K562 (cell line): Measurements from ENCODE around the gene HOXB1. TPM values are rescaled to one million over a fixed set of nuclear protein-coding genes. Genes with fewer than 3 reads are reported as not detected.

Source experiments
- BMI1 ChIP-seq: fragments of 150-350 bp; IDR thresholded peaks from 2 replicates; pipeline ENCODE4 v1.6.1; 2014; ENCODE audit warnings: low read length
- BRF1 ChIP-seq: IDR thresholded peaks from 3 replicates; pipeline ENCODE4 v1.6.1; 2011; ENCODE audit warnings: borderline replicate concordance, mild to moderate bottlenecking; ENCODE audit not compliant: insufficient read length; ENCODE audit errors: extremely low read depth
- CBX1 ChIP-seq: sonication (generic); IDR thresholded peaks from 2 replicates; pipeline ENCODE4 v1.6.1; 2016; ENCODE audit warnings: antibody characterized with exemption, low read depth, mild to moderate bottlenecking
- CHD2 ChIP-seq: IDR thresholded peaks from 2 replicates; pipeline ENCODE4 v1.6.1; 2011; ENCODE audit warnings: low read depth, low read length
- CREB1 ChIP-seq, 2 experiments: sonication (generic) in 1 of 2; formaldehyde crosslinking in 1 of 2; IDR thresholded peaks; 2 replicates each; pipeline versions ENCODE4 v1.6.1 to v1.8.0; 2012 to 2022; ENCODE audit warnings: inconsistent platforms in 1 of 2, mild to moderate bottlenecking in 1 of 2, missing genetic modification reagents in 1 of 2, moderate library complexity in 1 of 2
- DIDO1 ChIP-seq: fragments of 450-650 bp; IDR thresholded peaks from 2 replicates; pipeline ENCODE4 v1.6.1; 2016; ENCODE audit warnings: low read depth, missing biosample characterization, missing genetic modification characterization
- EP300 ChIP-seq: IDR thresholded peaks from 2 replicates; pipeline ENCODE4 v1.6.1; 2012; ENCODE audit warnings: low read length, improper control_type of control experiment
- ERF ChIP-seq: fragments of 450-650 bp; formaldehyde crosslinking; IDR thresholded peaks from 2 replicates; pipeline ENCODE4 v1.4.0; 2020; ENCODE audit warnings: mild to moderate bottlenecking, mixed read lengths
- FOXP1 ChIP-seq: sonication (generic); formaldehyde crosslinking; IDR thresholded peaks from 2 replicates; pipeline ENCODE4 v1.8.0; 2022; ENCODE audit warnings: mild to moderate bottlenecking, missing genetic modification reagents
- GTF2E2 ChIP-seq: fragments of 200-800 bp; sonication (Bioruptor generic); IDR thresholded peaks from 2 replicates; pipeline ENCODE4 v1.6.1; 2016; ENCODE audit warnings: missing genetic modification characterization, missing compliant biosample characterization
- KAT7 ChIP-seq: sonication (generic); formaldehyde crosslinking; IDR thresholded peaks from 2 replicates; pipeline ENCODE4 v1.8.0; 2022; ENCODE audit warnings: missing genetic modification reagents, mild to moderate bottlenecking, borderline replicate concordance
- KAT8 ChIP-seq: fragments of 450-650 bp; IDR thresholded peaks from 2 replicates; pipeline ENCODE4 v1.6.1; 2016; ENCODE audit warnings: low read depth, mild to moderate bottlenecking
- KLF6 ChIP-seq: fragments of 250-450 bp; sonication (Bioruptor Pico); IDR thresholded peaks from 2 replicates; pipeline ENCODE4 v1.4.0; 2020; ENCODE audit warnings: mild to moderate bottlenecking, moderate library complexity, borderline replicate concordance
- MAFF ChIP-seq: IDR thresholded peaks from 2 replicates; pipeline ENCODE4 v1.6.1; 2012; ENCODE audit warnings: low read length, improper control_type of control experiment
- MAFK ChIP-seq: IDR thresholded peaks from 2 replicates; pipeline ENCODE4 v1.6.1; 2011; ENCODE audit warnings: low read length, improper control_type of control experiment
- MED1 ChIP-seq: sonication (generic); formaldehyde crosslinking; IDR thresholded peaks from 2 replicates; pipeline ENCODE4 v1.8.1; 2023; ENCODE audit warnings: missing genetic modification reagents, borderline replicate concordance
- NRF1 ChIP-seq, 2 experiments: fragments of 450-650 bp; IDR thresholded peaks in 1 of 2; conservative IDR thresholded peaks in 1 of 2; 2 replicates each; pipeline ENCODE4 v1.6.1; 2014; ENCODE audit warnings: mild to moderate bottlenecking in 2 of 2
- ZNF133 ChIP-seq: fragments of 250-450 bp; sonication (Bioruptor Pico); IDR thresholded peaks from 2 replicates; pipeline ENCODE4 v1.4.0; 2020; ENCODE audit warnings: mild to moderate bottlenecking
- ZNF134 ChIP-seq: fragments of 250-450 bp; sonication (Bioruptor Pico); conservative IDR thresholded peaks from 2 replicates; pipeline ENCODE4 v1.4.0; 2020
- ZNF224 ChIP-seq: sonication (generic); formaldehyde crosslinking; IDR thresholded peaks from 2 replicates; pipeline ENCODE4 v1.8.0; 2022; ENCODE audit warnings: mild to moderate bottlenecking, missing genetic modification reagents
- ZNF311 ChIP-seq: fragments of 250-450 bp; sonication (Bioruptor Pico); IDR thresholded peaks from 2 replicates; pipeline ENCODE4 v1.4.0; 2020; ENCODE audit warnings: mild to moderate bottlenecking, moderate library complexity
- ZNF436 ChIP-seq: fragments of 250-450, 450-650 bp; sonication (Bioruptor Pico); formaldehyde crosslinking; IDR thresholded peaks from 2 replicates; pipeline ENCODE4 v1.7.0; 2020; ENCODE audit warnings: mild to moderate bottlenecking
- ZNF445 ChIP-seq: fragments of 250-450 bp; sonication (Bioruptor Pico); IDR thresholded peaks from 2 replicates; pipeline ENCODE4 v1.4.0; 2020; ENCODE audit warnings: low read depth, mild to moderate bottlenecking, moderate library complexity
- polyA plus RNA-seq, 8 experiments: library from polyadenylated mRNA; depleted of rRNA in 4 of 8; stranded (reverse) in 5 of 8; unstranded in 3 of 8; fragments of >200 nt; fragmentation: Nextera tagmentation in 2 of 8; fragmentation: Illumina TruSeq in 1 of 8; extraction: Ambion mirVana in 2 of 8; extraction: Trizol in 1 of 8; gene quantifications; 2 replicates each; pipeline versions ENCODE4 v1.2.1 to v1.2.3, GENCODE V29; 2011 to 2014; ENCODE audit warnings: inconsistent platforms in 1 of 8, missing spikeins in 1 of 8
- total RNA-seq, 7 experiments: library from RNA; depleted of rRNA in 6 of 7; stranded (reverse); fragments of >200 nt in 6 of 7; fragmentation: Illumina TruSeq in 2 of 7; extraction: Trizol in 2 of 7; gene quantifications; 2 replicates each; pipeline versions ENCODE4 v1.2.1 to v1.2.3, GENCODE V29; 2011 to 2021; ENCODE audit warnings: low replicate concordance in 1 of 7
- TF ChIP-seq, protein P1 (sequence below): IDR thresholded peaks from 2 replicates; pipeline ENCODE4 v1.6.1; 2011; ENCODE audit warnings: borderline replicate concordance, low read depth, mild to moderate bottlenecking, moderate library complexity, low read length; ENCODE audit not compliant: insufficient read depth, poor library complexity, severe bottlenecking
- TF ChIP-seq, protein P2 (sequence below), 2 experiments: IDR thresholded peaks in 1 of 2; conservative IDR thresholded peaks in 1 of 2; 2 replicates each; pipeline ENCODE4 v1.6.1; 2016; ENCODE audit warnings: low read depth in 2 of 2, mild to moderate bottlenecking in 1 of 2, missing compliant biosample characterization in 1 of 2, missing genetic modification characterization in 1 of 2, moderate library complexity in 1 of 2
- TF ChIP-seq, protein P3 (sequence below): fragments of 450-650 bp; IDR thresholded peaks from 2 replicates; pipeline ENCODE4 v1.6.1; 2016

The HOXB1 gene
- total and polyA plus RNA-seq, 9 of the 15 experiments (the other 6 are each of a cell fraction or from before 2014, with no cell fraction given), result 0.04 TPM; not detected in 8

DNA sequence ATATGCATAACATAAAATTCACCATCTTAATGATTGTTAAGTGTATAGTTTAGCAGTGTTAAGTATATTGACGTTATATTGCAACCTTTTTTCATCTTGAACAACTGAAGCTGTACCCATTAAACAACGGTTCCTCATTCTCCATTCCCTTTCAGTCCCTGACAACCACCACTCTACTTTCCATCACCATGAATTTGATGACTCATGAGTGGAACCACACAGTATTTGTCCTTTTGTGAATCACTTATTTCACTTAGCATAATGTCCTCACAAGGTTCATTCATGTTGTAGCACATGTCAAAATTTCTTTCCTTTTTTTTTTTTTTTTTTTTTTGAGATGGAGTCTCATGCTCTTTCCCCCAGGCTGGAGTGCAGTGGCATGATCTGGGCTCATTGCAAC is 46.0 kb downstream of the HOXB1 start (continued):
- TF ChIP-seq CBX1 (no peak), CREB1 (IDR thresholded peaks at IDR 0.05) (no peak), CREB1 (CRISPR knock-in tag; IDR thresholded peaks at IDR 0.05) (no peak), FOXP1 (CRISPR knock-in tag) (no peak), CHD2 (no peak), ZNF133 (CRISPR knock-in tag) (no peak), GTF2E2 (no peak), MED1 (CRISPR knock-in tag) (no peak), ZNF445 (CRISPR knock-in tag) (no peak), KLF6 (CRISPR knock-in tag) (no peak), MAFK (peak; percentile 72; the same call in 1 of the 2 replicates), KAT7 (CRISPR knock-in tag) (no peak), DIDO1 (tag) (no peak), KAT8 (no peak), ZNF134 (no peak), EP300 (no peak), ZNF311 (CRISPR knock-in tag) (no peak), NRF1 (conservative IDR thresholded peaks at IDR 0.05 in 1 of 2, IDR thresholded peaks at IDR 0.05 in 1 of 2) (no peak), ERF (CRISPR knock-in tag) (no peak), BMI1 (no peak), ZNF224 (no peak), BRF1 (no peak), MAFF (peak; percentile 60; the same call in 1 of the 2 replicates), ZNF436 (no peak)
- TF ChIP-seq, protein P1, sequence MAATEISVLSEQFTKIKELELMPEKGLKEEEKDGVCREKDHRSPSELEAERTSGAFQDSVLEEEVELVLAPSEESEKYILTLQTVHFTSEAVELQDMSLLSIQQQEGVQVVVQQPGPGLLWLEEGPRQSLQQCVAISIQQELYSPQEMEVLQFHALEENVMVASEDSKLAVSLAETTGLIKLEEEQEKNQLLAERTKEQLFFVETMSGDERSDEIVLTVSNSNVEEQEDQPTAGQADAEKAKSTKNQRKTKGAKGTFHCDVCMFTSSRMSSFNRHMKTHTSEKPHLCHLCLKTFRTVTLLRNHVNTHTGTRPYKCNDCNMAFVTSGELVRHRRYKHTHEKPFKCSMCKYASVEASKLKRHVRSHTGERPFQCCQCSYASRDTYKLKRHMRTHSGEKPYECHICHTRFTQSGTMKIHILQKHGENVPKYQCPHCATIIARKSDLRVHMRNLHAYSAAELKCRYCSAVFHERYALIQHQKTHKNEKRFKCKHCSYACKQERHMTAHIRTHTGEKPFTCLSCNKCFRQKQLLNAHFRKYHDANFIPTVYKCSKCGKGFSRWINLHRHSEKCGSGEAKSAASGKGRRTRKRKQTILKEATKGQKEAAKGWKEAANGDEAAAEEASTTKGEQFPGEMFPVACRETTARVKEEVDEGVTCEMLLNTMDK, result no peak
- TF ChIP-seq, protein P2, sequence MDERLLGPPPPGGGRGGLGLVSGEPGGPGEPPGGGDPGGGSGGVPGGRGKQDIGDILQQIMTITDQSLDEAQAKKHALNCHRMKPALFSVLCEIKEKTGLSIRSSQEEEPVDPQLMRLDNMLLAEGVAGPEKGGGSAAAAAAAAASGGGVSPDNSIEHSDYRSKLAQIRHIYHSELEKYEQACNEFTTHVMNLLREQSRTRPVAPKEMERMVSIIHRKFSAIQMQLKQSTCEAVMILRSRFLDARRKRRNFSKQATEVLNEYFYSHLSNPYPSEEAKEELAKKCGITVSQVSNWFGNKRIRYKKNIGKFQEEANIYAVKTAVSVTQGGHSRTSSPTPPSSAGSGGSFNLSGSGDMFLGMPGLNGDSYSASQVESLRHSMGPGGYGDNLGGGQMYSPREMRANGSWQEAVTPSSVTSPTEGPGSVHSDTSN (CRISPR knock-in tag; IDR thresholded peaks at IDR 0.05; ENCODE audit: low read depth), result no peak
- TF ChIP-seq, protein P2 (tag; conservative IDR thresholded peaks at IDR 0.05; ENCODE audit: low read depth), result no peak
- TF ChIP-seq, protein P3, sequence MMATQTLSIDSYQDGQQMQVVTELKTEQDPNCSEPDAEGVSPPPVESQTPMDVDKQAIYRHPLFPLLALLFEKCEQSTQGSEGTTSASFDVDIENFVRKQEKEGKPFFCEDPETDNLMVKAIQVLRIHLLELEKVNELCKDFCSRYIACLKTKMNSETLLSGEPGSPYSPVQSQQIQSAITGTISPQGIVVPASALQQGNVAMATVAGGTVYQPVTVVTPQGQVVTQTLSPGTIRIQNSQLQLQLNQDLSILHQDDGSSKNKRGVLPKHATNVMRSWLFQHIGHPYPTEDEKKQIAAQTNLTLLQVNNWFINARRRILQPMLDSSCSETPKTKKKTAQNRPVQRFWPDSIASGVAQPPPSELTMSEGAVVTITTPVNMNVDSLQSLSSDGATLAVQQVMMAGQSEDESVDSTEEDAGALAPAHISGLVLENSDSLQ, result peak; percentile 42; the same call in 1 of the 2 replicates
